SU-DHL-6 (cell line): ENCODE measurements around the gene ARSB.

Experiments used
- H2AFZ ChIP-seq: fragments of 200-600 bp; sonication (generic); 2 replicates; pipeline ENCODE4 v1.6.1; 2014; ENCODE audit warnings: low read depth, mild to moderate bottlenecking, moderate library complexity, mixed read lengths, antibody characterized with exemption, low read length; ENCODE audit not compliant: severe bottlenecking
- H3F3A ChIP-seq: fragments of 200-600 bp; shearing (Covaris generic); 2 replicates; pipeline ENCODE4 v1.6.0; 2016; ENCODE audit warnings: antibody characterized with exemption, mild to moderate bottlenecking; ENCODE audit not compliant: insufficient read depth
- H3K27ac ChIP-seq: fragments of 200-600 bp; sonication (generic); 2 replicates; pipeline ENCODE4 v1.5.1; 2016; ENCODE audit warnings: low read depth, mild to moderate bottlenecking, low read length, moderate library complexity, mixed read lengths
- H3K27me3 ChIP-seq: fragments of 200-600 bp; sonication (generic), shearing (Covaris generic); 2 replicates; pipeline ENCODE4 v1.6.0; 2014; ENCODE audit warnings: mild to moderate bottlenecking, low read length
- H3K36me3 ChIP-seq: fragments of 200-600 bp; sonication (generic); 2 replicates; pipeline ENCODE4 v1.6.1; 2014; ENCODE audit warnings: mild to moderate bottlenecking, low read length, mixed read lengths
- H3K4me2 ChIP-seq: fragments of 300-600, 200-600 bp; shearing (Covaris generic), sonication (generic); 2 replicates; pipeline ENCODE4 v1.6.0; 2014; ENCODE audit warnings: low read length, low read depth, mild to moderate bottlenecking; ENCODE audit not compliant: poor library complexity, severe bottlenecking
- H3K4me3 ChIP-seq: fragments of 200-600 bp; sonication (generic); 2 replicates; pipeline ENCODE4 v1.5.1; 2014; ENCODE audit warnings: antibody characterized with exemption, low read length, mild to moderate bottlenecking, mixed read lengths; ENCODE audit not compliant: insufficient read depth, poor library complexity, severe bottlenecking
- H3K79me2 ChIP-seq: fragments of 200-600 bp; sonication (generic); 2 replicates; pipeline ENCODE4 v1.6.1; 2014; ENCODE audit warnings: mild to moderate bottlenecking, low read length, moderate library complexity; ENCODE audit not compliant: insufficient read depth
- H3K9ac ChIP-seq: fragments of 200-600 bp; sonication (generic); 2 replicates; pipeline ENCODE4 v1.7.0; 2014; ENCODE audit warnings: mild to moderate bottlenecking, low read length
- H3K9me2 ChIP-seq: fragments of 200-600 bp; sonication (generic); replicated peaks from 2 replicates; pipeline ENCODE4 v1.6.1; 2014; ENCODE audit warnings: low read length; ENCODE audit not compliant: insufficient read depth
- H3K9me3 ChIP-seq: fragments of 200-600 bp; sonication (generic); 2 replicates; pipeline ENCODE4 v1.6.1; 2014; ENCODE audit warnings: low read length, mixed read lengths; ENCODE audit not compliant: insufficient read depth
- H4K20me1 ChIP-seq: fragments of 200-600 bp; sonication (generic); 2 replicates; pipeline ENCODE4 v1.6.1; 2014; ENCODE audit warnings: low read depth, mild to moderate bottlenecking, antibody characterized with exemption, low read length, moderate library complexity, mixed read lengths
- CTCF ChIP-seq: fragments of 200-600 bp; sonication (generic); IDR thresholded peaks from one replicate; pipeline ENCODE4 v1.5.1; 2017; ENCODE audit warnings: antibody characterized with exemption, mild to moderate bottlenecking, low read length, moderate library complexity; ENCODE audit not compliant: insufficient read depth, poor library complexity, severe bottlenecking
- EZH2phosphoT487 ChIP-seq: fragments of 200-600 bp; sonication (generic), shearing (Covaris generic); conservative IDR thresholded peaks from 2 replicates; pipeline ENCODE4 v1.6.1; 2018; ENCODE audit warnings: mild to moderate bottlenecking, antibody characterized with exemption, low read length, moderate library complexity, mixed read lengths

The ARSB gene

GRCh38 chr5:78755822-78756429 is 229.2 kb downstream of the ARSB start:
- H2AFZ ChIP-seq: no peak overlapping the region
- H3K27ac ChIP-seq: peak overlapping the region; percentile 94
- no peaks in the 10 kb centered on the region for H3K36me3 ChIP-seq
- H3K4me3 ChIP-seq: no peak overlapping the region
- TF ChIP-seq EZH2phosphoT487 (no peak), CTCF (no peak)
- H3K9ac ChIP-seq: no peak overlapping the region
- no peaks in the 10 kb centered on the region for H3K27me3 ChIP-seq
- H3K9me2 ChIP-seq: no peaks in the 10 kb centered on the region
- H3F3A ChIP-seq: peaks cover 48% of the 10 kb centered on the region
- H4K20me1 ChIP-seq: no peaks in the 10 kb centered on the region
- no peak overlapping the region for H3K4me2 ChIP-seq
- H3K79me2 ChIP-seq: no peaks in the 10 kb centered on the region
- H3K9me3 ChIP-seq: no peaks in the 10 kb centered on the region

GRCh38 chr5:78754655-78755054 is 230.5 kb downstream of the ARSB start:
- H3K4me3 ChIP-seq: no peak overlapping the region
- H3K9me2 ChIP-seq: no peaks in the 10 kb centered on the region
- no peaks in the 10 kb centered on the region for H3K79me2 ChIP-seq
- no peaks in the 10 kb centered on the region for H3K36me3 ChIP-seq
- H3F3A ChIP-seq: peaks cover 35% of the 10 kb centered on the region
- no peaks in the 10 kb centered on the region for H4K20me1 ChIP-seq
- H3K27me3 ChIP-seq: no peaks in the 10 kb centered on the region
- no peak overlapping the region for H3K27ac ChIP-seq
- no peak for TF ChIP-seq CTCF
- no peak for TF ChIP-seq EZH2phosphoT487
- H3K4me2 ChIP-seq: peak overlapping the region; percentile 12
- no peak overlapping the region for H3K9ac ChIP-seq
- H3K9me3 ChIP-seq: no peaks in the 10 kb centered on the region
- peak overlapping the region; percentile 13 for H2AFZ ChIP-seq

- H3K9me3 ChIP-seq: no peaks in the 10 kb centered on the region
- H3K79me2 ChIP-seq: no peaks in the 10 kb centered on the region
- no peaks in the 10 kb centered on the region for H3K9me2 ChIP-seq
- H3K4me2 ChIP-seq: no peak overlapping the region
- H4K20me1 ChIP-seq: no peaks in the 10 kb centered on the region
- no peak overlapping the region for H3K27ac ChIP-seq
- H3K27me3 ChIP-seq: no peaks in the 10 kb centered on the region
- H2AFZ ChIP-seq: no peak overlapping the region
- H3F3A ChIP-seq: peaks cover 22% of the 10 kb centered on the region
- H3K4me3 ChIP-seq: no peak overlapping the region
- no peaks in the 10 kb centered on the region for H3K36me3 ChIP-seq
- H3K9ac ChIP-seq: no peak overlapping the region
- TF ChIP-seq CTCF (no peak), EZH2phosphoT487 (no peak)
Measured at GRCh38 chr5:78753093-78753531, 232.0 kb downstream of the ARSB start.
